HG03460 (cell line): Measurements from ENCODE around the gene RALBP1.
"Not testable (repeated sequence)": the region's sequence is repeated elsewhere in the genome, so short reads cannot be mapped to it uniquely, and the experiment has no call there.

Experiments
- ATAC-seq: cut with Tn5 transposase; IDR thresholded peaks from one replicate; pipeline ENCODE4 v1.9.1; 2021; ENCODE audit not compliant: unreplicated experiment

RALBP1 gene

GRCh38 chr18:9454061-9454703, 21.1 kb upstream of the RALBP1 start:
- ATAC-seq, result no peak

- ATAC-seq, result no peak
Measured at GRCh38 chr18:9455718-9456511, 19.4 kb upstream of the RALBP1 start.

- no peak for ATAC-seq
Measured at GRCh38 chr18:9466127-9466526, 9.2 kb upstream of the RALBP1 start.

GRCh38 chr18:9466846-9467245, 8.5 kb upstream of the RALBP1 start:
- no peak for ATAC-seq

GRCh38 chr18:9468998-9469397, 6.3 kb upstream of the RALBP1 start:
- ATAC-seq, result no peak

- no peak for ATAC-seq
Measured at GRCh38 chr18:9469685-9470084, 5.6 kb upstream of the RALBP1 start.

- no peak for ATAC-seq
Measured at GRCh38 chr18:9474108-9474982, 968 bp upstream of the RALBP1 start.

GRCh38 chr18:9475643-9476591, 604 bp downstream of the RALBP1 start:
- peak; percentile 24 for ATAC-seq

- ATAC-seq, result not testable (repeated sequence)
Measured at GRCh38 chr18:9476949-9477348, 1.6 kb downstream of the RALBP1 start.

GRCh38 chr18:9477509-9477908, 2.2 kb downstream of the RALBP1 start:
- no peak for ATAC-seq

GRCh38 chr18:9478545-9478944, 3.2 kb downstream of the RALBP1 start:
- no peak for ATAC-seq

- ATAC-seq, result peak; percentile 60
Measured at GRCh38 chr18:9482790-9483189, 7.5 kb downstream of the RALBP1 start.

GRCh38 chr18:9483526-9483925, 8.2 kb downstream of the RALBP1 start:
- no peak for ATAC-seq

GRCh38 chr18:9484856-9485255, 9.5 kb downstream of the RALBP1 start:
- ATAC-seq, result not testable (repeated sequence)

- no peak for ATAC-seq
Measured at GRCh38 chr18:9488538-9488937, 13.2 kb downstream of the RALBP1 start.

GRCh38 chr18:9494778-9495331, 19.5 kb downstream of the RALBP1 start:
- ATAC-seq, result peak; percentile 88

- no peak for ATAC-seq
Measured at GRCh38 chr18:9495465-9495864, 20.2 kb downstream of the RALBP1 start.

- no peak for ATAC-seq
Measured at GRCh38 chr18:9495916-9496705, 20.8 kb downstream of the RALBP1 start.

GRCh38 chr18:9506046-9506792, 30.9 kb downstream of the RALBP1 start:
- no peak for ATAC-seq
